ENCODE measurements around the gene UGT1A3.

The UGT1A3 gene

DNA sequence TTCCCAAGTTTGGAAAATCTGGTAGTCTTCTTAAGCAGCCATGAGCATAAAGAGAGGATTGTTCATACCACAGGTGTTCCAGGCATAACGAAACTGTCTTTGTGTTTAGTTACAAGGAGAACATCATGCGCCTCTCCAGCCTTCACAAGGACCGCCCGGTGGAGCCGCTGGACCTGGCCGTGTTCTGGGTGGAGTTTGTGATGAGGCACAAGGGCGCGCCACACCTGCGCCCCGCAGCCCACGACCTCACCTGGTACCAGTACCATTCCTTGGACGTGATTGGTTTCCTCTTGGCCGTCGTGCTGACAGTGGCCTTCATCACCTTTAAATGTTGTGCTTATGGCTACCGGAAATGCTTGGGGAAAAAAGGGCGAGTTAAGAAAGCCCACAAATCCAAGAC is 43.3 kb downstream of the UGT1A3 start:
- DNase-seq (ENCODE audit: low spot score in 2 of 2) (no peak), ATAC-seq (replicated peaks; ENCODE audit: extremely low read depth, poor library complexity, severe bottlenecking) (no peak)
- Mint-ChIP-seq H3K4me3 (no peak overlapping the region), H3K4me1 (no peaks in the 10 kb centered on the region), H3K9me3 (peaks cover 4% of the 10 kb centered on the region), H3K36me3 (ENCODE audit: insufficient read depth) (no peaks in the 10 kb centered on the region), H3K27me3 (peaks cover 71% of the 10 kb centered on the region), H3K27ac (ENCODE audit: low read depth) (no peak overlapping the region)

DNA sequence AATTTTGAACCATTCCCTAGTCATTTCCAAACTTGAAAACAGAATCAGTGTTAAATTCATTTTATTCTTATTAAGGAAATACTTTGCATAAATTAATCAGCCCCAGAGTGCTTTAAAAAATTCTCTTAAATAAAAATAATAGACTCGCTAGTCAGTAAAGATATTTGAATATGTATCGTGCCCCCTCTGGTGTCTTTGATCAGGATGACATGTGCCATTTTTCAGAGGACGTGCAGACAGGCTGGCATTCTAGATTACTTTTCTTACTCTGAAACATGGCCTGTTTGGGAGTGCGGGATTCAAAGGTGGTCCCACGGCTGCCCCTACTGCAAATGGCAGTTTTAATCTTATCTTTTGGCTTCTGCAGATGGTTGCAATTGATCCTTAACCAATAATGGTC is 43.7 kb downstream of the UGT1A3 start:
- H3K27ac Mint-ChIP-seq (ENCODE audit: low read depth): no peak overlapping the region
- peaks cover 71% of the 10 kb centered on the region for H3K27me3 Mint-ChIP-seq
- H3K4me3 Mint-ChIP-seq: no peak overlapping the region
- no peaks in the 10 kb centered on the region for H3K36me3 Mint-ChIP-seq (ENCODE audit: insufficient read depth)
- H3K9me3 Mint-ChIP-seq: peaks cover 4% of the 10 kb centered on the region
- no peak for ATAC-seq (replicated peaks; ENCODE audit: extremely low read depth, poor library complexity, severe bottlenecking)
- no peak for DNase-seq (ENCODE audit: low spot score in 2 of 2)
- H3K4me1 Mint-ChIP-seq: no peaks in the 10 kb centered on the region

DNA sequence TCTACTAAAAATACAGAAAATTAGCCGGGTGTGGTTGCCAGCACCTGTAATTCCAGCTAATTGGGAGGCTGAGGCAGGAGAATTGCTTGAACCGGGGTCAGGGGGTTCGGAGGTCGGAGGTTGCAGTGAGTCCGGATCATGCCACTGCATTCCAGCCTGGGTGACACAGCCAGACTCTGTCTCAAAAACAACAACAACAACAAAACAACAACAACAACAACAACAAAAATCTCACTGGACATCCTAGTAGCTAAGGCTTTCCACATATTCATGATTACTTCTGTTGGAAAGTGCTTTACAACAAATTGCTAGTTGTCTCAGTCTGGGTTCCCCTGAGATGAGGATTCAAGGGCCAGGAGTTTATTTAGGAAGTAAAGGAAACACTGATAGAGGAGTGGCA is 45.0 kb downstream of the UGT1A3 start:
- DNase-seq (ENCODE audit: low spot score in 2 of 2): no peak
- H3K4me1 Mint-ChIP-seq: no peaks in the 10 kb centered on the region
- H3K27ac Mint-ChIP-seq (ENCODE audit: low read depth): no peak overlapping the region
- no peak for ATAC-seq (replicated peaks; ENCODE audit: extremely low read depth, poor library complexity, severe bottlenecking)
- H3K27me3 Mint-ChIP-seq: peaks cover 77% of the 10 kb centered on the region
- H3K36me3 Mint-ChIP-seq (ENCODE audit: insufficient read depth): no peaks in the 10 kb centered on the region
- peaks cover 4% of the 10 kb centered on the region for H3K9me3 Mint-ChIP-seq
- no peak overlapping the region for H3K4me3 Mint-ChIP-seq

DNA sequence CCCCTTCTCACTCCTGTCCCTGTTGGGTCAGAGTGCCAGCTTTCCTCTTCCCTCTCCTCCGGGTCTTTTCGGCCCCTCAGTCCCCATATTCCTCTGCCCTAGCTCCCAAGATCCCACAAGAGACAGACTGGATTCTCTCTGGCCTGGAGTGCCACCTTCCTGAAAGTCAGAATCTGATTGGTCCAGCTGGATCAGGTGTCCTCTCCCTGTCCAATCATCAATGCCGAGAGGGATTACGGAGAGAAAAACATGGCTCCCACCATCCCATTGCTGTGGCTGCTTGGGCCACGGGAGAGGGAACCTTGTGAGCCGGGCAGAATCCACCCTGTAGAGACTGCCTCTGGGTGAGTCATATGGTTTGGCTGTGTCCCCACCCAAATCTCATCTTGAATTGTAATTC is 46.6 kb downstream of the UGT1A3 start:
- Mint-ChIP-seq H3K4me3 (no peak overlapping the region), H3K27ac (ENCODE audit: low read depth) (no peak overlapping the region), H3K27me3 (peaks cover 77% of the 10 kb centered on the region), H3K4me1 (no peaks in the 10 kb centered on the region), H3K9me3 (peaks cover 4% of the 10 kb centered on the region), H3K36me3 (ENCODE audit: insufficient read depth) (no peaks in the 10 kb centered on the region)
- DNase-seq (ENCODE audit: low spot score in 2 of 2): no peak
- no peak for ATAC-seq (replicated peaks; ENCODE audit: extremely low read depth, poor library complexity, severe bottlenecking)

DNA sequence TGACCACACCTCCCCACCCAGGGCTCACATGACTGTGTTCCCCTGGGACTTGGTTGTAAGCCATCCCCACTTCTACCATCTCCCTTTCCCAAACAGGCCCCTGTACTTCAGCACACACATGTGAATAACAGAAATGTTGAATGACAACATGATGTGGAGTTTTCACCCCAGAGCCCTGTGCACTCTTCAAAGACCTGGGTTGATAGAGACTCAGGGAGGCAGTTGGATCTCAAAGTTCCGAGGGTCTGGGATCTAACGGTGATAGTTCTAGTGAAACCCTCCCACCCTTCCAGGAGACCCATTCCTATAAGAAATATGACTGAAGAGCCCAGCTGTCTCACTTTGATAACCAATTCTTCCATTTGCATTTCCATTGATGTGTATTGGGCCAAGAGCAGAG is 49.2 kb downstream of the UGT1A3 start, which contains the start of gene MROH2A:
MROH2A (plus strand) TSS at position 301 of the 400 bp plus-strand sequence. CDS start 1,029 bp downstream, outside the sequence.
- no peaks in the 10 kb centered on the region for H3K4me1 Mint-ChIP-seq
- H3K27ac Mint-ChIP-seq (ENCODE audit: low read depth): no peak within 1 kb of the TSS
- no peaks in the 10 kb centered on the region for H3K36me3 Mint-ChIP-seq (ENCODE audit: insufficient read depth)
- H3K27me3 Mint-ChIP-seq: peaks cover 88% of the 10 kb centered on the region
- ATAC-seq (replicated peaks; ENCODE audit: extremely low read depth, poor library complexity, severe bottlenecking): no peak
- H3K9me3 Mint-ChIP-seq: peaks cover 4% of the 10 kb centered on the region
- no peak within 1 kb of the TSS for H3K4me3 Mint-ChIP-seq
- DNase-seq (ENCODE audit: low spot score in 2 of 2): no peak

DNA sequence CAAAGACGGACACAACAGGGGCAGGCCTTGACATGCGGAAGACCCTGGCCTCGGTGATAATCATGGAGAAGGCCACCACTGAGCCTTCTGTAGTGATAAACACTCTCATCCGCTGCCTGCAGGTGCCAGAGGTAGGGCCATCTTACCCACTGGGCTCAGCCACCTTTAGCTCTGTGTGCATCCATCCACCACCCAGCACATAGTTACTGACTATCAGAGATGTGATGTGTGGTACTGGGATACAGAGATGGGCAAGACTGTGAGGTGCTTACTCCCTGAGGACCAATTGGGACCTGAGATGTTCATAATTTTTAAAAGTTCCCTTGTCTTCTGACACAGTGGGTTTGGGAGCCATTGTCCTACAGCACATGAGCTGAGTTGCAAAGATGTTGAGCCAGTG is 50.9 kb downstream of the UGT1A3 start:
- H3K4me1 Mint-ChIP-seq: no peaks in the 10 kb centered on the region
- ATAC-seq (replicated peaks; ENCODE audit: extremely low read depth, poor library complexity, severe bottlenecking) (no peak), DNase-seq (ENCODE audit: low spot score in 2 of 2) (no peak)
- H3K4me3 Mint-ChIP-seq: no peak overlapping the region
- no peak overlapping the region for H3K27ac Mint-ChIP-seq (ENCODE audit: low read depth)
- H3K9me3 Mint-ChIP-seq: peaks cover 4% of the 10 kb centered on the region
- H3K36me3 Mint-ChIP-seq (ENCODE audit: insufficient read depth): no peaks in the 10 kb centered on the region
- peaks cover 93% of the 10 kb centered on the region for H3K27me3 Mint-ChIP-seq

DNA sequence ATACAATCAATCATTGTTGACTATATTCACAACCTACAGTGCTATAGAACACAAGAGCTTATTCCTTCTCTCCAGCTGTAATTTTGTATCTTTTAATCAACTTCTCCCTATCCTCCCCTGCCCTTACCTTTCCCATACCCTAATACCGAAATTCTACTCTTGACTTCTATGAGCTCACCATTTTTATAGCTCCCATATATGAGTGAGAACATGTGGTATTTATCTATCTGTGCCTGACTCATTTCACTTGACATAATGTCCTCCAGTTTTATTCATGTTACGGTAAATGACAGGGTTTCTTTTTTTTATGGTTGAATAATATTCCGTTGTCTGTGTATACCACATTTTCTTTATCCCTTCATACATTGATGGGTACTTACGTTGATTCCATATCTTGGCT is 51.9 kb downstream of the UGT1A3 start:
- Mint-ChIP-seq H3K36me3 (ENCODE audit: insufficient read depth) (no peaks in the 10 kb centered on the region), H3K9me3 (peaks cover 4% of the 10 kb centered on the region), H3K4me1 (no peaks in the 10 kb centered on the region), H3K4me3 (no peak overlapping the region), H3K27ac (ENCODE audit: low read depth) (no peak overlapping the region), H3K27me3 (peaks cover 90% of the 10 kb centered on the region)
- ATAC-seq (replicated peaks; ENCODE audit: extremely low read depth, poor library complexity, severe bottlenecking) (no peak), DNase-seq (ENCODE audit: low spot score in 2 of 2) (no peak)

DNA sequence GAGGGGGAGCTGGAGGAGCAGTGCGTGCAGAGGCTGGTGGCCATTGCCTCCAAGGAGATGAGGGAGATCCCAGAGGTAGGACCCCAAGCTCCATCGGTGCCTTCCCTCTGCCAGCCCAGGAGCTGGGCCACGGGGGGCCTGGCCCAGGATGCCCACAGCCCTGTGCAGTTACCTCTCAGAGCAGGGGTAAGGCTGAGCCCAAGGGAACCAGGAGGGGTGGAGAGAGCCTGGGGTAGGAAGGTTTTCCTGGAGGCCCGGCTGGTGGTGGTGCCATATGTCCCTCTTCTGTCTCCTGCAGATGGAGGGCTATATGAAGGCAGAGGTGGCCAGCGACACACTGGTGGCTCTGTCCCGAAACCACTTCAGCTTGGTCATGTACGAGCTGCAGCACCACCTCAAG is 60.7 kb downstream of the UGT1A3 start:
- no peak for ATAC-seq (replicated peaks; ENCODE audit: extremely low read depth, poor library complexity, severe bottlenecking)
- H3K27me3 Mint-ChIP-seq: peaks cover 55% of the 10 kb centered on the region
- H3K36me3 Mint-ChIP-seq (ENCODE audit: insufficient read depth): no peaks in the 10 kb centered on the region
- no peaks in the 10 kb centered on the region for H3K4me1 Mint-ChIP-seq
- H3K9me3 Mint-ChIP-seq: no peaks in the 10 kb centered on the region
- DNase-seq (ENCODE audit: low spot score in 2 of 2): no peak
- H3K27ac Mint-ChIP-seq (ENCODE audit: low read depth): no peak overlapping the region
- no peak overlapping the region for H3K4me3 Mint-ChIP-seq

DNA sequence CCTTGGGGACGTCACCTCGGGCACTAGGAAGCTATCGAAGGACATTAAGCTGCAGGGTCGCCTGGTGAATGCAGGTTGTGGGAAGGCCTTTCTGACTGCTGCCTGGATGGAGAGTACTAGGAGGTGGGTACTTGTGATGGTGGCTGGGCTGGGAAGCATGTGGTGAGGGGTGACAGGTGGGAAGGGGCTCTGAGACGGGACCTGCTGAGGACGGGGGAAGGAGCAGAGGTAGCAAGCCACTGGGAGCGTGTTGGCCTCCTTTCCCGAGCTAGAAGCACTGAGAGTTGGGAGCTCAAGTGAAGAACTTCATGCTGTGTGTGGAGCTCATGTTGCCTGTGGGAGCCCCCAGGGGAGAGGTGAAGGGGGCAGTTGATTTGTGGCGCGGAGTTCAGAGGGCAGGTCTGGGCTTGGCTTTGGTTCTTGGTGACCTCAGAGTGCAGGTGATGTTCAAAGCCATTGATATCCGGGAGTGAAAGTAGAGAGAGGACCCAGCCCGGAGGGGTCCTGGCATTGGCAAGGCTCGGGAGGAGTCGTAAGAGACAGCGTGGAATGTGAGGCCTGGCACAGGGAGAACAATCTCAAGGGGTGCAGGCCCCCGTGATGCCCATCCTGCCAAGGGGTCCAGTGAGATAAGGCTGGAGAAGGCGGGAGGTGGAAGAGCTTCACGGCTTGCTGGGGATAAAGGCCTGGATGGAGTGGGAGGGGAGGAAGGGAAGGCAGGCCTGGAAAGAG is 62.5 kb downstream of the UGT1A3 start:
- no peak for DNase-seq (ENCODE audit: low spot score in 2 of 2)
- Mint-ChIP-seq H3K4me3 (no peak overlapping the region), H3K36me3 (ENCODE audit: insufficient read depth) (no peaks in the 10 kb centered on the region), H3K27me3 (peaks cover 42% of the 10 kb centered on the region), H3K4me1 (no peaks in the 10 kb centered on the region), H3K9me3 (no peaks in the 10 kb centered on the region), H3K27ac (ENCODE audit: low read depth) (no peak overlapping the region)
- ATAC-seq (replicated peaks; ENCODE audit: extremely low read depth, poor library complexity, severe bottlenecking): no peak

DNA sequence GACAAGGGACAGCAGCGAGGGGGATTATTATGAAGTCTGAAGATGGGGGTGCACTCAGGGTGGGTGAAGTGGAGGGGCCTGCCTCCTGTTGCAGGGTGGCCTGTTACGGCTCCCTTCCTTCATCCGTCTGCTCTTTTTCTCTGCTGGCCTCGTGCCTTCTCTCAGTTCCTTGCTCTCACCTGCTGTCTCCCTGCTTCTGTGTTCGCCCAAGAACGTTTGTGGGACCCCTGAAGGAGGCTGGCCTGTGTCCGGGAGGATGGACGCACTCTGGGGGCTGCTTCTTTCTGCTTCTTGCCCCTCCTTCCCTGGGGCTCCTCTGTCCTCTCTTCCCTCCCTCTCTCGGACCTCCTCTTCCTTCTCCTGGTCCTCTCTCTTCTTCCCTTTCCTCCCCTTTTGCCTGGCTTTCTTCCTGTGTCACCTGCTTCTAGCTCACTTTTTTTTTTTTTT is 63.1 kb downstream of the UGT1A3 start:
- Mint-ChIP-seq H3K27ac (ENCODE audit: low read depth) (no peak overlapping the region), H3K4me3 (no peak overlapping the region), H3K9me3 (no peaks in the 10 kb centered on the region), H3K36me3 (ENCODE audit: insufficient read depth) (no peaks in the 10 kb centered on the region), H3K4me1 (no peaks in the 10 kb centered on the region), H3K27me3 (peaks cover 37% of the 10 kb centered on the region)
- ATAC-seq (replicated peaks; ENCODE audit: extremely low read depth, poor library complexity, severe bottlenecking): no peak
- no peak for DNase-seq (ENCODE audit: low spot score in 2 of 2)

DNA sequence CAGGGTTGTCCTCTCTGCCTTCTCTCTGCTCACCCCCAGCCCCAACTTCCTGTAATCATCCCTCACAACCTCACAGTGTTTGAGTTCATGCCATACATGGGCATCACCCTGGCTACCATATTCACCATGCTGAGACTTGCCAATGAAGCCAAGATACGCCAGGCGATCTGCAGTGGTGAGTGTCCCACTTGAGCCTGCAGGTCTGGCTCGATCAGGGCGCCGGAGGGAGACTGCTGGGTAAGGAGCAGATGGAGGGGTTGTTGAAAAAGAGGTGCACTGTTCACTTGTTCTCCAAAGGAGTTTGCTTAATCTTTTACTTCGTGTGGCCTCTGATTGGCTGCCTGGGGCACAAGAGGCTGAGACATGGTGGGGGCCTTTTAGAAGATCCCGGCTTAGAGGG is 63.9 kb downstream of the UGT1A3 start:
- DNase-seq (ENCODE audit: low spot score in 2 of 2) (no peak), ATAC-seq (replicated peaks; ENCODE audit: extremely low read depth, poor library complexity, severe bottlenecking) (no peak)
- H3K9me3 Mint-ChIP-seq: no peaks in the 10 kb centered on the region
- peaks cover 37% of the 10 kb centered on the region for H3K27me3 Mint-ChIP-seq
- no peaks in the 10 kb centered on the region for H3K4me1 Mint-ChIP-seq
- H3K4me3 Mint-ChIP-seq: no peak overlapping the region
- H3K36me3 Mint-ChIP-seq (ENCODE audit: insufficient read depth): no peaks in the 10 kb centered on the region
- no peak overlapping the region for H3K27ac Mint-ChIP-seq (ENCODE audit: low read depth)

DNA sequence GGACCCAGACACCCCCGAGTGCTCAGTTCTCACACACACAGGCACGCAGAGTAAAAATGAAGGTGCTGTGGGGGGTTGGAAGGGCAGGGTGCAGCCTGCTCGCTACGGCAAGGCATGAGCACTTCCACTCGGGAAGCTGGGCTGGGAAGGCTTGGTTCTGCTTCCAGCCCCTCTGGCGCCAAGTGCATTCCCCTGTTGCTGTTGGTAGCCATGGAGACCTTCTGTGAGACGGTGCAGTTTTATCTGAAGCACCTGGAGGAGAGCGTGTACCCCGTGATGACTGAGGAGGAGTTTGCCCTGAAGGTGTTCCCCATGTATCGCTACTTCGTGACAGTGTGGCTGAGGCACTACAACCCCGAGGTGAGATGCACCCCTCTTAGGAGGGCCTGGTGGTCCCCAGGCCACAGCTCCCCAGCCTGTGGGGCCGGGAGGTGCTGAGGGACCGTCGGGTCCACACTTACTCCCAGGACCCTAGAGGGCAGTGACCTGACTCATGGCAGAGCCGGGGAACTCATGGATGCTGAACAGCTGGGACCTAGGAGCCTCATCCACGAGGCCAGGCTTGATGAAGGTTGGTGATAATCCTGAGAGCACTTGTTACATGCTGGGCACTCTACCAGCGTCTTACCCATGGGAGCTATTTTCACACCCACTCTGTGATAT is 64.8 kb downstream of the UGT1A3 start:
- Mint-ChIP-seq H3K27me3 (peaks cover 40% of the 10 kb centered on the region), H3K9me3 (no peaks in the 10 kb centered on the region), H3K36me3 (ENCODE audit: insufficient read depth) (no peaks in the 10 kb centered on the region), H3K4me1 (no peaks in the 10 kb centered on the region), H3K27ac (ENCODE audit: low read depth) (no peak overlapping the region), H3K4me3 (no peak overlapping the region)
- DNase-seq (ENCODE audit: low spot score in 2 of 2) (no peak), ATAC-seq (replicated peaks; ENCODE audit: extremely low read depth, poor library complexity, severe bottlenecking) (no peak)

DNA sequence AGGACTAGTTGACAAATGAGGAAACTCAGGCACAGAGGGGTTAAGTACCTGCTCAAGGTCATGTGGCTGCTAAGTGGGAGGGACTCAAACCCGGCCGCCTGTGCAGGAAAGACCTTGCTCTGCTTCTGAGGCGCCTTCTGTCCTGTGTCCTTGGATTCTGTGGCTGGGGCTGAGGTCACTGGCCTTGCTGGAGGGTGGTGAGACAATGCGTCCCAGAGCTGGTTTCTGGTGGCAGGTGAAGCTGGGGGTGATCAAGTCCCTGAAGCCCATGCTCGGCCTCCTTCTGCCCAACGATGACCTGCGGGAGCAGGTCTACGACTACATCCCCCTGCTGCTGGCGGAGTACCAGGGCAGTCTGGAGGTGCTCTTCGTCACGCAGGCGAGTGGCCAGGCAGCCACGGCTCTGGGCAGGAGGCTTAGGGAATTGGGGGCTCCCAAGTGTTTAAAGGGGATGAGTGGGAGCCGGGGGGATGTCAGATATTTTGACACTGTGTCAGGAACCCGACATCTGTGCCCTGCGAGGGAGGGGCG is 65.4 kb downstream of the UGT1A3 start:
- H3K27me3 Mint-ChIP-seq: peaks cover 41% of the 10 kb centered on the region
- no peaks in the 10 kb centered on the region for H3K9me3 Mint-ChIP-seq
- H3K4me1 Mint-ChIP-seq: no peaks in the 10 kb centered on the region
- no peaks in the 10 kb centered on the region for H3K36me3 Mint-ChIP-seq (ENCODE audit: insufficient read depth)
- DNase-seq (ENCODE audit: low spot score in 2 of 2): no peak
- no peak overlapping the region for H3K4me3 Mint-ChIP-seq
- ATAC-seq (replicated peaks; ENCODE audit: extremely low read depth, poor library complexity, severe bottlenecking): no peak
- H3K27ac Mint-ChIP-seq (ENCODE audit: low read depth): no peak overlapping the region
